Prostate gland (tissue), 2 donors: Measurements from ENCODE around the gene CBS.
"Not testable (repeated sequence)": the region's sequence is repeated elsewhere in the genome, so short reads cannot be mapped to it uniquely, and the experiment has no call there.

Experiments used
- CTCF ChIP-seq, 4 experiments: fragments of 200-600 bp in 2 of 4; fragments of 450-650 bp in 2 of 4; sonication (generic) in 2 of 4; IDR thresholded peaks; 1 replicate in 3 of 4; 2 replicates in 1 of 4; pipeline ENCODE4 v1.5.1; 2016 to 2019; ENCODE audit warnings: antibody characterized with exemption in 4 of 4, mild to moderate bottlenecking in 2 of 4, moderate library complexity in 2 of 4
- POLR2A ChIP-seq: fragments of 450-650 bp; IDR thresholded peaks from one replicate; pipeline ENCODE4 v1.6.1; 2016; ENCODE audit warnings: antibody characterized with exemption, mild to moderate bottlenecking
- POLR2AphosphoS5 ChIP-seq: sonication (generic); formaldehyde crosslinking; IDR thresholded peaks from one replicate; pipeline ENCODE4 v1.6.1; 2017; ENCODE audit warnings: antibody characterized with exemption

- not testable (repeated sequence) for TF ChIP-seq POLR2A; CTCF (IDR thresholded peaks at IDR 0.05); POLR2AphosphoS5
Measured at GRCh38 chr21:43109006-43109405, 33.4 kb upstream of the CBS start.
